Measurements from ENCODE around the gene LAMP5.

LAMP5 gene

GRCh38 chr20:9514461-9515213 lies at the start of gene LAMP5:
Gene LAMP5, plus strand, starts transcription at chr20:9514590. Its CDS starts 263 bp downstream, at chr20:9514853.
- DNase-seq (ENCODE audit: low read depth in 2 of 2): no peak

GRCh38 chr20:9467995-9468394 lies 46.4 kb upstream of the LAMP5 start:
- DNase-seq (ENCODE audit: low read depth in 2 of 2): no peak

- no peak for DNase-seq (ENCODE audit: low read depth in 2 of 2)
Measured at GRCh38 chr20:9474835-9475415, 39.5 kb upstream of the LAMP5 start.

GRCh38 chr20:9475456-9475855 lies 38.9 kb upstream of the LAMP5 start:
- no peak for DNase-seq (ENCODE audit: low read depth in 2 of 2)

GRCh38 chr20:9476174-9476573 lies 38.2 kb upstream of the LAMP5 start:
- no peak for DNase-seq (ENCODE audit: low read depth in 2 of 2)

- no peak for DNase-seq (ENCODE audit: low read depth in 2 of 2)
Measured at GRCh38 chr20:9476637-9477036, 37.8 kb upstream of the LAMP5 start.

- no peak for DNase-seq (ENCODE audit: low read depth in 2 of 2)
Measured at GRCh38 chr20:9478771-9479170, 35.6 kb upstream of the LAMP5 start.

- DNase-seq (ENCODE audit: low read depth in 2 of 2): no peak
Measured at GRCh38 chr20:9480066-9480465, 34.3 kb upstream of the LAMP5 start.

GRCh38 chr20:9482180-9482579 lies 32.2 kb upstream of the LAMP5 start:
- no peak for DNase-seq (ENCODE audit: low read depth in 2 of 2)

GRCh38 chr20:9483131-9483530 lies 31.3 kb upstream of the LAMP5 start:
- DNase-seq (ENCODE audit: low read depth in 2 of 2): no peak

GRCh38 chr20:9485614-9486340 lies 28.6 kb upstream of the LAMP5 start:
- no peak for DNase-seq (ENCODE audit: low read depth in 2 of 2)

GRCh38 chr20:9487231-9487630 lies 27.2 kb upstream of the LAMP5 start:
- DNase-seq (ENCODE audit: low read depth in 2 of 2): no peak

GRCh38 chr20:9488063-9488462 lies 26.3 kb upstream of the LAMP5 start:
- no peak for DNase-seq (ENCODE audit: low read depth in 2 of 2)

- DNase-seq (ENCODE audit: low read depth in 2 of 2): no peak
Measured at GRCh38 chr20:9490161-9490560, 24.2 kb upstream of the LAMP5 start.

GRCh38 chr20:9490631-9491030 lies 23.8 kb upstream of the LAMP5 start:
- DNase-seq (ENCODE audit: low read depth in 2 of 2): no peak

- DNase-seq (ENCODE audit: low read depth in 2 of 2): no peak
Measured at GRCh38 chr20:9491324-9491723, 23.1 kb upstream of the LAMP5 start.

GRCh38 chr20:9492067-9492466 lies 22.3 kb upstream of the LAMP5 start:
- DNase-seq (ENCODE audit: low read depth in 2 of 2): no peak

- DNase-seq (ENCODE audit: low read depth in 2 of 2): no peak
Measured at GRCh38 chr20:9493803-9494202, 20.6 kb upstream of the LAMP5 start.

- no peak for DNase-seq (ENCODE audit: low read depth in 2 of 2)
Measured at GRCh38 chr20:9495701-9496100, 18.7 kb upstream of the LAMP5 start.

- DNase-seq (ENCODE audit: low read depth in 2 of 2): no peak
Measured at GRCh38 chr20:9496155-9496554, 18.2 kb upstream of the LAMP5 start.

GRCh38 chr20:9498322-9498721 lies 16.1 kb upstream of the LAMP5 start:
- no peak for DNase-seq (ENCODE audit: low read depth in 2 of 2)

- no peak for DNase-seq (ENCODE audit: low read depth in 2 of 2)
Measured at GRCh38 chr20:9499126-9499899, 15.1 kb upstream of the LAMP5 start.

Data from stimulated activated CD4-positive, alpha-beta T cell treated with anti-CD3 and anti-CD28 coated beads, Interleukin-12 subunit alpha, Interleukin-12 subunit beta, amount 100 ng/mL, for 24 hours (primary cell).